GM21528 (cell line): Measurements from ENCODE around the gene MEIOB.
"Not testable (repeated sequence)": the region's sequence is repeated elsewhere in the genome, so short reads cannot be mapped to it uniquely, and the experiment has no call there.

ENCODE experiments used
- ATAC-seq: cut with Tn5 transposase; IDR thresholded peaks from one replicate; pipeline ENCODE4 v1.9.1; 2021; ENCODE audit warnings: mild to moderate bottlenecking, moderate library complexity; ENCODE audit not compliant: unreplicated experiment, low FRiP score

MEIOB gene

GRCh38 chr16:1908184-1908583 is 36.2 kb upstream of the MEIOB start:
- no peak for ATAC-seq

DNA sequence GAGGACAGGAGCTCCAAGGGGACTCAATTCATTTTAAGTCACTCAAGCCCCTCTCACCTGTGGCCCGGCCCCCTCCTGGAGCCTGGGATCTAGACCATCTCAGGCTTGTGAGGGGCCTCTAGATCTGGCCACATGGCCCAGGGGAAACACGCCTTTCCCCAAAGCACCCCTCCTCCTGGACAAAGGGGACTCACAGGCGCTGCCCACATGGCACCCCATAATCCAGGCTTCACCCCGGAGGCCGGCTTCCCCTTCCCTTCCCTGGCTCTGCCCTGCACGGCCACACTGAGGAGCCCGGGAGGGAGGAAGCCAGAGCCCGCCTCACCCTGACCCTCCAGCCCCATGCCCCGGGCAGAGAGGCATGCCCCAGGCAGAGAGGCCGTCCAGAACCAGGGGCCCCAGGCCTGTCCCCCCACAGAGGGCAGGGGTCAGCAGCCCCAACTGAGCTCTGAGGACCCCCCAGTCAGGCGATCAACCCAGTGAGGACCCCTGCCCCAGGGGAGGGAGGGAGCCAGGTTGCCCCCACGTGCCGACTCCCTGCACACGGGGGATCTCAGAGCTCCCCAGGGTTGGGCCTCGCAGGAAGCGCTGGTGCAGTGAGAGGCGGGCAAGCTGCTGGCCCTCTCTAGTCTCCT is 35.4 kb upstream of the MEIOB start:
- ATAC-seq = no peak

- ATAC-seq = no peak
Measured at GRCh38 chr16:1906846-1907165, 34.8 kb upstream of the MEIOB start.

DNA sequence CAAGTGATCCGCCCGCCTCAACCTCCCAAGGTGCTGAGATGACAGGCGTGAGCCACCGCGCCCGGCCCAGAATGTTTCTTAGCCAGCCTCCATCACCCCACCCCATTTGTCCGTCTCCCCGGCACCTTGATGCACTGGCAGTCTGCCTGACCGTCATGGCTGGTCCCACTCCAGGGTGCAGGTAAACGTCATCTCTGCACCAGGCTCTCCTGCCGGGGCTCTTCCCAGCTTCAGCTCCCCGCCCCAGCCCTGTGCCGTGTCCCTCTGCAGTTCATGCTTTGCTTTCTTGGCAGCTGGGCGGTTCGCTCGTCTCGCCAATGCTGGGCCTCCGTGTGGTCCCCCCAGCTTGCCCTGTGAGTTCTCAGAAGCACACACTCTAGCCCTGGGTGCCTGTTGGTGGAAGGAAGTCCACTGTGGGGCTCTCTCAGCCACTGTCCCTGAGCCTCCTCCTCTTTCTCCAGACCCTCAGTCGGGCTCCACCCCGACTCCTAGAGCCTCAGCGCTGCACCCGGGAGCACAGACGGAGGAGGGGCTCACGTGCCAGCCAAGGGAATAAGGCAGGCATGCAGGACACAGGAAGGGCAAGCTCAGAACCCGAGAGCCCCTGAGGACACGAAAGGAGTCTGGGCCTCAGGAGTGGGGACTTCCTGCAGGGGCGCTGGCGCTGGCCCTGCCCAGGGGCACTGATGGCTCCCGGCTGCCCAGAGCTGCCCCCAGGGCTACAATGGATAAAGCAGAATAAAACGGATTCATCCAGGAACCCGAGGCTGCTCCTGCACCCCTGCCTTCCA is 34.3 kb upstream of the MEIOB start:
- no peak for ATAC-seq

DNA sequence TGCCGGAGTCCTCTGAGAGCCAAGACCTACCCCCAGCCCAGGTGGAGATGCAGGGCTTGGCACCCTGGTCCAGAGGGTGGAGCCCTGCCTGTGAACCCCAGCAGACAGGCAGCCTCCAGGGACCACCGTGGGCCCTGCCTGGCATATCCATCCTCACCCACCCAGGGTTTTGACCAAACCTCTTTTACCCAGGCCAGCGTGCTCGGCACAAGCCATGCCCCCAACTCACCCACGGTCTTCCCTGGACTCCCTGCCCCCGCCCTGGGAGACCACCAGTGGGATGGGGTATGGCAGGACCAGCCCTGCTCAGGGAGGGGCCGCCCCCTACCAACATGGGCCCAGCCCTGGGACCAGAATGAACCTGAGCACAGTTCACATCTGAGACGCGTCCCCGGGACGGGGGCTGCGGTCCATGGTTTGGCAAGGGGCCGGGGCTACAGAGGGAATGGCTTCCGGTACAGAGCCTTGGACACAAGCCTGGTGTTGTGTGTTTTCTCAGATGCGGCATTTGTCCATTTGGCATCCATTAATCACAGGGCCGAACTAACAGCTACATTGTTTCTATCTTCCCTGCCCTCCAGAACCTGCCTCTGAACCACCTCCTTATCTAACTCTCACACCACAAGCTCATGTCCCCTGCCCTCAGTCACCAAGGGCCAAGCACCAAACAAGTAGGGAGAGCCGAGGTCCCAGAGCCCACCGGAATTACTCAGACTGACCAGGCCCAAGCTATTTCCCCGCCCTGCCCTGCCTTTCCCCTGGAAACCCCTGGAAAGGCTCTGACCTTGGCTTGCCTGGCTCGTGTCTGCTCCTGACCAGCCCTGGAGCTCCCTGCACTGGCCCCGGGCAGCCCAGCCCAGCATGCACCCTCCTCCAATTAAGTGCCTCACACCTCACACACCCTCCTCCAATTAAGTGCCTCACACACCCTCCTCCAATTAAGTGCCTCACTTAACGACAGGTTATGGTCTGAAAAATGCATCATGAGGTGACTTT is 32.2 kb upstream of the MEIOB start:
- no peak for ATAC-seq

DNA sequence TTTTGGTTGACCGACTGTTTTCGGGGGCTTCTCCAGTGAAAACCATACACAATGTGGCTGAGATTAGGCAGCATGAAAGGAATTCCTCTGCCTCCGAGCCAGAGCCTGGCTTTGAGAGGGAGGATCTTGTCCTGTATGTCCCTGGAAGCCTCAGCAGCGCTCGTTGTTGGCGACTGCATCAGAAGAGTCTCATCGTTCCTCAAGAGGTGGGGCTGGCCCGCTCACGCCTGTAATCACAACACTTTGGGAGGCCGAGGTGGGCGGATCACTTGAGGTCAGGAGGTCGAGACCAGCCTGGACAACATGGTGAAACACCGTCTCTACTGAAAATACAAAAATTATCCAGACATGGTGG is 31.2 kb upstream of the MEIOB start:
- no peak for ATAC-seq

DNA sequence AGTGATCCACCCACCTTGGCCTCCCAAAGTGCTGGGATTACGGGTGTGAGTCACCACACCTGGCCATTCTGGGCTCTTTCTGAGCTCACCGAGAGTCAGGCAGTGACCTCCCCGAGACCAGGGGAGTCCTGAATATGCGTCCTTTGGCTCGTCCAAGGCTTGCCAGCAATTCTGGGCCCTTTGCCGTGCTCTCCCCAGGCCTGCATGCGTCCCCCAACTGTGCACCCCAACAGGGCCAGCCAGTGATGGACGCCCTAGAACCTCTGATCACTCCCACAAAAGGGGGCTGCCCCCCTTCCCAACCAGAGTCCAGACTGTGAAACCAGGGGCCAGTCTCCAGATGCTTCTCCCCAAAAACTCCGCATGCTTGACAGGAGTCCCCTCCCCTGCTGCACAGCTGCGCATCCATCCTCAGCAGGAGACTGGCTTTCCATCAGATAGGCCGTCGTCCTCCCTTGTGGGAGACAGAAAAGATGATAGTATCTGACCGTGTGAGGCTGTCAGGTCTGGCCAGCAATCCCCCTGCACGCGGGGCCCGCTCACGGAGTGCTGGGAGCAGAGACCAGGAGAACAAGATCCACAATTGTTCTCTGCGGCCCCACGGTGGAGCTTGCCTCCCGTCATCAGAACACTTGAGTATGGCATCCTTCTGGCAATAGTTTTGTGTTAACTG is 30.7 kb upstream of the MEIOB start:
- ATAC-seq = no peak

- ATAC-seq = no peak
Measured at GRCh38 chr16:1900452-1900774, 28.4 kb upstream of the MEIOB start.

- ATAC-seq = no peak
Measured at GRCh38 chr16:1899641-1900451, 27.9 kb upstream of the MEIOB start.

GRCh38 chr16:1897692-1898091 is 25.7 kb upstream of the MEIOB start:
- ATAC-seq = not testable (repeated sequence)

DNA sequence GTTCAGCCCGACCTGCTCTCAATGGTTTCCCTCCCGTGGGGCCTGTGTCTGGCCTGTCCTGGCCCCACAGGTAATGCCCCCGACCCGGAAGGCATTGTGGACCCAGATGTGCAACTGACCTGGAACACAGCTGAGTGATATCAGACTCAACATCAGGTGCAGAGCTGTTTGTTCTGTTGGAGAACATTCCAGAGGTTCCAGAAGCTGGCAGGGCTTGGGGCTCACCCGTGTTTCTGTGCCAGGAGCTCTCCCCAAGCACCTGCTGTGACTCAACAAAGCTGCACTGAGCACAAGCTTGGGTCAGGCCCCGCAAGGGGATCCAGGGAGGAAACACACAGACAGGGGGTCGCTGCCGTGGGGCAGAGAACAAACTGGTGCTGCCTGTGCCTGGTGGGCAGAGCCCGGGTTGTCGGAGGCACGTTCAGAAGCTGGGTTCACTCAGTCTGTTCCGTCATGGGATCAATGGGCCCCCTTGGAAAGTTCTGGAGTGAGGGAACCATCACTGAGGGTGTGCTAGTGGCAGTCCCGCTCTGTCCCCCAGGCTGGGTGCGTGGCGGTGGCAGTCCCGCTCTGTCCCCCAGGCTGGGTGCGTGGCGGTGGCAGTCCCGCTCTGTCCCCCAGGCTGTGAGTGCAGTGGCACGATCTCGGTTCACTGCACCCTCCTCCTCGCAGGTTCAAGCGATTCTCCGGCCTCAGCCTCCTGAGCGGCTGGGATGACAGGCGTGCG is 24.1 kb upstream of the MEIOB start:
- no peak for ATAC-seq

- no peak for ATAC-seq
Measured at GRCh38 chr16:1895068-1895467, 23.1 kb upstream of the MEIOB start.

GRCh38 chr16:1890708-1891050 is 18.7 kb upstream of the MEIOB start:
- ATAC-seq = no peak

- no peak for ATAC-seq
Measured at GRCh38 chr16:1890024-1890707, 18.2 kb upstream of the MEIOB start.

DNA sequence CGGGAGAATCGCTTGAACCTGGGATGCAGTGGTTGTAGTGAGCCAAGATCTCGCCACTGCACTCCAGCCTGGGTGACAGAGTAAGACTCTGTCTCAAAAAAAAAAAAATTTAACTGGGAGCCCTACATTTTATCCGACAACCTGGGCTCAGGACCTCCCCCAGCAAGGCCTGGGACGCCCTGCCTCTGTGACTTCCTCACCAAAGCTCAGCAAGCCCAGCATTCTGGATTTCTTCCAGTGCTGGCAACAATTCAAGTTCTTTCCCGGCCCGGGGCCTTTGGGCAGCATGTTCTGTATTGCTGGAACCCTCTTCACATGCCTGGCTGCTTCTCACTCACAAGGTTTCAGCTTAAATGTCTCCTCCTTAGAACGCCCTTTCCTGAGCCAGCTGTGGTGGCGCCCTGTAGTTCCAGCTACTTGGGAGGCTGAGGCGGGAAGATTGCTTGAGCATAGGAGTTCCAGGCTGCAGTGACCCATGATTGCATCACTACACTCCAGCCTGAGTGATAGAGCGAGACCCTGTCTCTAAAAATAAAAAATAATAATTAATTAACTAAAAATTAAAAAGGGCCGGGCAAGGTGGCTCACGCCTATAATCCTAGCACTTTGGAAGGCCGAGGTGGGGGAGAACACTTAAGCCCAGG is 15.9 kb upstream of the MEIOB start:
- no peak for ATAC-seq

GRCh38 chr16:1884889-1885288 is 12.9 kb upstream of the MEIOB start:
- no peak for ATAC-seq

- ATAC-seq = no peak
Measured at GRCh38 chr16:1884155-1884760, 12.3 kb upstream of the MEIOB start.

- not testable (repeated sequence) for ATAC-seq
Measured at GRCh38 chr16:1881172-1881571, 9.2 kb upstream of the MEIOB start.
